HL-60 (cell line): Measurements from ENCODE around the gene BOLA3.

Source experiments
- POLR2AphosphoS5 ChIP-seq: IDR thresholded peaks from 2 replicates; pipeline ENCODE4 v1.6.1; 2012; ENCODE audit warnings: low read depth
- SPI1 ChIP-seq: IDR thresholded peaks from 2 replicates; pipeline ENCODE4 v1.6.1; 2012; ENCODE audit warnings: low read depth, mild to moderate bottlenecking, borderline replicate concordance
- TF ChIP-seq, protein P1 (sequence below): IDR thresholded peaks from one replicate; pipeline ENCODE4 v1.5.1; 2011; ENCODE audit warnings: low read length, control low read depth, inconsistent platforms; ENCODE audit not compliant: insufficient read depth

DNA sequence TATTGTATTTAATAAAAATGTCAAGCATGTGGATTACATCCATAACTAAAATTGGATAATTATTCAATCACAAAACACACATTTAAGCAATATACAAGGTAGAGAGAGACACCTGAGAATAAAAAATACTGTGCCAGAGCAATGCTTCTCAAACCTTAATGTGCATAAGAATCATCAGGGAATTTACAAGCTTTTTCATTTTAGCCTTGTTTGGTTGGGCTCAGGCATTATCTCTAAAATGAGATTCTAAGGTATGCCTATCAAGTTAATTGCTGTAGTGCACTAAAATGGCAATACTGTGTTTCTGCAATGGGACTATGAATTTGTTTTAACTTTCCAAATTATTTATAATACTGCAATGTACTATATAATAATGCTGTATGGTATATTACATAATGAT, 30.0 kb upstream of the BOLA3 start:
- TF ChIP-seq, protein P1, sequence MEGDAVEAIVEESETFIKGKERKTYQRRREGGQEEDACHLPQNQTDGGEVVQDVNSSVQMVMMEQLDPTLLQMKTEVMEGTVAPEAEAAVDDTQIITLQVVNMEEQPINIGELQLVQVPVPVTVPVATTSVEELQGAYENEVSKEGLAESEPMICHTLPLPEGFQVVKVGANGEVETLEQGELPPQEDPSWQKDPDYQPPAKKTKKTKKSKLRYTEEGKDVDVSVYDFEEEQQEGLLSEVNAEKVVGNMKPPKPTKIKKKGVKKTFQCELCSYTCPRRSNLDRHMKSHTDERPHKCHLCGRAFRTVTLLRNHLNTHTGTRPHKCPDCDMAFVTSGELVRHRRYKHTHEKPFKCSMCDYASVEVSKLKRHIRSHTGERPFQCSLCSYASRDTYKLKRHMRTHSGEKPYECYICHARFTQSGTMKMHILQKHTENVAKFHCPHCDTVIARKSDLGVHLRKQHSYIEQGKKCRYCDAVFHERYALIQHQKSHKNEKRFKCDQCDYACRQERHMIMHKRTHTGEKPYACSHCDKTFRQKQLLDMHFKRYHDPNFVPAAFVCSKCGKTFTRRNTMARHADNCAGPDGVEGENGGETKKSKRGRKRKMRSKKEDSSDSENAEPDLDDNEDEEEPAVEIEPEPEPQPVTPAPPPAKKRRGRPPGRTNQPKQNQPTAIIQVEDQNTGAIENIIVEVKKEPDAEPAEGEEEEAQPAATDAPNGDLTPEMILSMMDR, result no peak
- TF ChIP-seq POLR2AphosphoS5 (no peak), SPI1 (no peak)
